ENCODE results near the gene NSMCE1. TPM values are rescaled to one million over a fixed set of nuclear protein-coding genes. Genes with fewer than 3 reads are reported as not detected.

Gene NSMCE1
- total and polyA plus RNA-seq, 7 donors, result 18.9 to 51.8 (median 28.4) TPM

- TF ChIP-seq, protein P1, sequence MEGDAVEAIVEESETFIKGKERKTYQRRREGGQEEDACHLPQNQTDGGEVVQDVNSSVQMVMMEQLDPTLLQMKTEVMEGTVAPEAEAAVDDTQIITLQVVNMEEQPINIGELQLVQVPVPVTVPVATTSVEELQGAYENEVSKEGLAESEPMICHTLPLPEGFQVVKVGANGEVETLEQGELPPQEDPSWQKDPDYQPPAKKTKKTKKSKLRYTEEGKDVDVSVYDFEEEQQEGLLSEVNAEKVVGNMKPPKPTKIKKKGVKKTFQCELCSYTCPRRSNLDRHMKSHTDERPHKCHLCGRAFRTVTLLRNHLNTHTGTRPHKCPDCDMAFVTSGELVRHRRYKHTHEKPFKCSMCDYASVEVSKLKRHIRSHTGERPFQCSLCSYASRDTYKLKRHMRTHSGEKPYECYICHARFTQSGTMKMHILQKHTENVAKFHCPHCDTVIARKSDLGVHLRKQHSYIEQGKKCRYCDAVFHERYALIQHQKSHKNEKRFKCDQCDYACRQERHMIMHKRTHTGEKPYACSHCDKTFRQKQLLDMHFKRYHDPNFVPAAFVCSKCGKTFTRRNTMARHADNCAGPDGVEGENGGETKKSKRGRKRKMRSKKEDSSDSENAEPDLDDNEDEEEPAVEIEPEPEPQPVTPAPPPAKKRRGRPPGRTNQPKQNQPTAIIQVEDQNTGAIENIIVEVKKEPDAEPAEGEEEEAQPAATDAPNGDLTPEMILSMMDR (IDR thresholded peaks at IDR 0.05), result no peak
- ATAC-seq (no peak), DNase-seq (no peak)
- H3K9me3 ChIP-seq, result no peaks in the 10 kb centered on the region
- no peaks in the 10 kb centered on the region for H3K27me3 ChIP-seq (ENCODE audit: insufficient read depth in 3 of 3, low read length in 2 of 3)
- H3K4me1 ChIP-seq, result peaks cover 18% of the 10 kb centered on the region
- WGBS, 3 donors, result 75 to 83% (median 79%) methylated on average over 8 of the region's 8 CpGs
- H3K4me3 ChIP-seq, result no peak overlapping the region
- H3K27ac ChIP-seq, result no peak overlapping the region
- intact Hi-C loops (cut with DNase I), result loop anchor here (5.0 to 10.0 kb wide), 4 partner anchors 37 to 223 kb away; no protein-coding TSS in a partner anchor
- peaks cover 0 to 37% of the 10 kb centered on the region in 2 donors for H3K36me3 ChIP-seq (ENCODE audit: insufficient read depth in 1 of 2, low read depth in 1 of 2)
Observed at GRCh38 chr16:27234171-27234570, 34.4 kb downstream of the NSMCE1 start.

GRCh38 chr16:27233731-27234130, 34.8 kb downstream of the NSMCE1 start:
- Histone ChIP-seq H3K27me3 (ENCODE audit: insufficient read depth in 3 of 3, low read length in 2 of 3) (no peaks in the 10 kb centered on the region), H3K4me3 (no peak overlapping the region), H3K9me3 (no peaks in the 10 kb centered on the region), H3K27ac (no peak overlapping the region), H3K4me1 (peaks cover 23% of the 10 kb centered on the region), H3K36me3 (ENCODE audit: insufficient read depth in 1 of 2, low read depth in 1 of 2) (peaks cover 0 to 37% of the 10 kb centered on the region in 2 donors)
- DNase-seq, result no peak
- no peak for ATAC-seq
- TF ChIP-seq, protein P1 (IDR thresholded peaks at IDR 0.05), result no peak
- intact Hi-C loops (cut with DNase I), result loop anchor here (2.0 to 10.0 kb wide), 5 partner anchors 36 to 224 kb away; no protein-coding TSS in a partner anchor
- 88 to 94% (median 90%) methylated on average over 6 of the region's 6 CpGs for WGBS, 3 donors

DNA sequence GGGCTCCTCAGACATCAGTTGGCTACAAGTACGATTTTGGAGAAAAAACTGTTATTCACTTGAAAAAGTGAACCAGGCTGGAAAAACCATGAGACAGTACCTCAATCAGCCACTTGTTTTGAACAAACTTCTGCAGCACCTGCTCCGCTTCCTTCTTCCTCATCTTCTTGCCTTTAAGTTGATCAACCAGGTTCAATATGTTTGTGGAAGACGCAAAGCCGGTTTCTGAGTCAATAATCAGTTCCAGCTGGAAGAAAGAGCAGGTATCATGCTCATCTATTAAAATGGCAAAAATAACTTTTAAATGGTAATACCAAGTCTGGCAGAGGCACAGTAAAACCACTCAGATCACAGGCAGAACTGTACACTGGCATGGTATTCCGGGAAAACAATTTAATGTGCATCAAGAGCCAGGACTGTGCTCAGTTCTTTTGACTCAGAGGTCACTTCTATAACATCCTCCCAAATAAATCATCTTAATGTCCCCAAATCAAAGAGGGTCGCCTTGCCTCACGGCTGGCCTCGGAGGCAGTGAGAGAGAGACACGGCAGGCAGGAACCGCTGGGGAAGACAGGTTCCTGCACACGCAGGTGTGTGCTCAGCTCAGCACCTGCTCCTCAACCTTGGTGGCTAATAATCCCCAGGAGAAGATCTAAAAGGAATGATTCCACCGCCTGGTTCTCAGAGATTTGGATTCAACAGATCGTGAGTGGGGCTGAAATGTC, 35.5 kb downstream of the NSMCE1 start:
- no peaks in the 10 kb centered on the region for H3K9me3 ChIP-seq
- TF ChIP-seq, protein P1 (IDR thresholded peaks at IDR 0.05), result no peak
- no peak overlapping the region for H3K27ac ChIP-seq
- 75 to 88% (median 84%) methylated on average over 13 of the region's 13 CpGs for WGBS, 3 donors
- H3K4me1 ChIP-seq, result peaks cover 24% of the 10 kb centered on the region
- DNase-seq (no peak), ATAC-seq (no peak)
- peaks cover 0 to 37% of the 10 kb centered on the region in 2 donors for H3K36me3 ChIP-seq (ENCODE audit: insufficient read depth in 1 of 2, low read depth in 1 of 2)
- intact Hi-C loops (cut with DNase I), result loop anchor here (2.0 to 10.0 kb wide), 5 partner anchors 36 to 224 kb away; no protein-coding TSS in a partner anchor
- H3K4me3 ChIP-seq, result no peak overlapping the region
- H3K27me3 ChIP-seq (ENCODE audit: insufficient read depth in 3 of 3, low read length in 2 of 3), result no peaks in the 10 kb centered on the region

- DNase-seq, result no peak
- 74 to 84% (median 80%) methylated on average over 26 of the region's 26 CpGs for WGBS, 3 donors
- Histone ChIP-seq H3K27me3 (ENCODE audit: insufficient read depth in 3 of 3, low read length in 2 of 3) (no peaks in the 10 kb centered on the region), H3K9me3 (no peaks in the 10 kb centered on the region), H3K4me3 (no peak overlapping the region), H3K27ac (no peak overlapping the region), H3K36me3 (ENCODE audit: insufficient read depth in 1 of 2, low read depth in 1 of 2) (peaks cover 0 to 37% of the 10 kb centered on the region in 2 donors), H3K4me1 (peaks cover 24% of the 10 kb centered on the region)
- no peak for ATAC-seq
- TF ChIP-seq, protein P1 (IDR thresholded peaks at IDR 0.05), result no peak
- intact Hi-C loops (cut with DNase I), result loop anchor here (2.0 to 10.0 kb wide), 5 partner anchors 35 to 225 kb away; no protein-coding TSS in a partner anchor
Observed at GRCh38 chr16:27232061-27232900, 36.3 kb downstream of the NSMCE1 start.

All from psoas muscle (tissue), 8 donors.